ENCODE measurements around the gene CD300LD. TPM values are rescaled to one million over a fixed set of nuclear protein-coding genes. Genes with fewer than 3 reads are reported as not detected.

CD300LD gene
- total RNA-seq, 2 donors from 2014 or later, result not detected

DNA sequence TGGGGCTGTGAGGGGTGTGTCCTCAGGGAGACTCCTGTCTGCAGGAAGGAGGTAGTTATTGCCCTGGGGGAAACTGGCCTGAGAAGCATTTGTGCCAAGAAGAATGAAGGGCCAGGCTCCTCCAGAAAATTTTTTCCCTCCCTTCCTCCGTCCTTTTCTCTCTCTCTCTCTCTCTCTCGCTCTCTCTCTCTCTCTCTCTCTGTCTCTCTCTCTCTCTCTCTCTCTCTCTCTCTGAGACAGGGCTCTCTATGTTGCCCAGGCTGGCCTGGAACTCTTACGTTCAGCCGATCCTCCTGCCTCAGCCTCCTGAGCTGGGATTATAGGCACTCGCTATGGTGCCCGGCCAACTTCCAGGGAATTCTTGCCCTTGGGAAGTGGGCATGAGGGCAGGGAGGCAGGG, 20.0 kb upstream of the CD300LD start:
- no peaks in the 10 kb centered on the region for H3K4me1 ChIP-seq

GRCh38 chr17:74610108-74610507, 18.0 kb upstream of the CD300LD start:
- TF ChIP-seq, protein P1, sequence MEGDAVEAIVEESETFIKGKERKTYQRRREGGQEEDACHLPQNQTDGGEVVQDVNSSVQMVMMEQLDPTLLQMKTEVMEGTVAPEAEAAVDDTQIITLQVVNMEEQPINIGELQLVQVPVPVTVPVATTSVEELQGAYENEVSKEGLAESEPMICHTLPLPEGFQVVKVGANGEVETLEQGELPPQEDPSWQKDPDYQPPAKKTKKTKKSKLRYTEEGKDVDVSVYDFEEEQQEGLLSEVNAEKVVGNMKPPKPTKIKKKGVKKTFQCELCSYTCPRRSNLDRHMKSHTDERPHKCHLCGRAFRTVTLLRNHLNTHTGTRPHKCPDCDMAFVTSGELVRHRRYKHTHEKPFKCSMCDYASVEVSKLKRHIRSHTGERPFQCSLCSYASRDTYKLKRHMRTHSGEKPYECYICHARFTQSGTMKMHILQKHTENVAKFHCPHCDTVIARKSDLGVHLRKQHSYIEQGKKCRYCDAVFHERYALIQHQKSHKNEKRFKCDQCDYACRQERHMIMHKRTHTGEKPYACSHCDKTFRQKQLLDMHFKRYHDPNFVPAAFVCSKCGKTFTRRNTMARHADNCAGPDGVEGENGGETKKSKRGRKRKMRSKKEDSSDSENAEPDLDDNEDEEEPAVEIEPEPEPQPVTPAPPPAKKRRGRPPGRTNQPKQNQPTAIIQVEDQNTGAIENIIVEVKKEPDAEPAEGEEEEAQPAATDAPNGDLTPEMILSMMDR (IDR thresholded peaks at IDR 0.05), result no peak
- H3K27me3 ChIP-seq, result no peaks in the 10 kb centered on the region
- no peaks in the 10 kb centered on the region for H3K4me1 ChIP-seq
- no peaks in the 10 kb centered on the region for H3K9me3 ChIP-seq
- H3K27ac ChIP-seq, result no peak overlapping the region
- no peaks in the 10 kb centered on the region for H3K36me3 ChIP-seq
- intact Hi-C loops (cut with DNase I), result no loop called here
- H3K4me3 ChIP-seq, result no peak overlapping the region
- DNase-seq, result no peak
- H3K9ac ChIP-seq (ENCODE audit: low read depth in 2 of 2, low read length in 2 of 2), result no peak overlapping the region

More for the DNA sequence above, 20.0 kb upstream of the CD300LD start:
- Histone ChIP-seq H3K9ac (ENCODE audit: low read depth in 2 of 2, low read length in 2 of 2) (no peak overlapping the region), H3K27ac (no peak overlapping the region), H3K4me3 (no peak overlapping the region), H3K9me3 (no peaks in the 10 kb centered on the region), H3K36me3 (no peaks in the 10 kb centered on the region), H3K27me3 (no peaks in the 10 kb centered on the region)
- TF ChIP-seq, protein P1 (IDR thresholded peaks at IDR 0.05), result no peak
- DNase-seq, result no peak
- intact Hi-C loops (cut with DNase I), result no loop called here

GRCh38 chr17:74608511-74608910, 16.4 kb upstream of the CD300LD start:
- Histone ChIP-seq H3K4me1 (no peaks in the 10 kb centered on the region), H3K27ac (no peak overlapping the region), H3K4me3 (no peak overlapping the region), H3K9ac (ENCODE audit: low read depth in 2 of 2, low read length in 2 of 2) (no peak overlapping the region), H3K9me3 (no peaks in the 10 kb centered on the region), H3K27me3 (no peaks in the 10 kb centered on the region), H3K36me3 (no peaks in the 10 kb centered on the region)
- intact Hi-C loops (cut with DNase I), result loop anchor here (5.0 kb wide), 1 partner anchor 41 kb away; the partner anchor contains the start of gene CD300H
- DNase-seq, result no peak
- TF ChIP-seq, protein P1 (IDR thresholded peaks at IDR 0.05), result no peak

DNA sequence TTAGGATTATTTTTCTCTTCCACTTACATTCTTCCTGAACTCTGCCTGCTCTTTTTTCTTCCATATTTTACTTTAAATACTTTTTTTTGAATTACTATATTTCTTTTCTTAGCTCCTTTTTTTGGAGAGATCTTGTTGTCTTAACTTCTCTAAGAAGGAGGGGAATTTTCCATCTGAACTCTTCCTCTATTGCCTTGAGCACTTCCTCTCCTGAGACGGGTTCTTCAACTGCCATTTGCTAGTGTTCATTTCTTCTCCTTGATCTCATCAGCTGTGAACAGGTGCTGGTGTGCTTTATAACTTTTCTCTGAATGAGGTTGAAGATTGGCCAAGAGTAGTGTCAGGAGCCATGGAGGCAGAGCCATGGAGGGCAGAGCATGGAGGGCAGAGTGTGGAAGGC, 15.1 kb upstream of the CD300LD start:
- no peak overlapping the region for H3K4me3 ChIP-seq
- H3K9ac ChIP-seq (ENCODE audit: low read depth in 2 of 2, low read length in 2 of 2), result no peak overlapping the region
- no peak overlapping the region for H3K27ac ChIP-seq
- intact Hi-C loops (cut with DNase I), result loop anchor here (5.0 kb wide), 1 partner anchor 40 kb away; the partner anchor contains the start of gene CD300H
- H3K36me3 ChIP-seq, result no peaks in the 10 kb centered on the region
- H3K9me3 ChIP-seq, result no peaks in the 10 kb centered on the region
- no peaks in the 10 kb centered on the region for H3K4me1 ChIP-seq
- DNase-seq, result no peak
- no peaks in the 10 kb centered on the region for H3K27me3 ChIP-seq
- TF ChIP-seq, protein P1 (IDR thresholded peaks at IDR 0.05), result no peak

DNA sequence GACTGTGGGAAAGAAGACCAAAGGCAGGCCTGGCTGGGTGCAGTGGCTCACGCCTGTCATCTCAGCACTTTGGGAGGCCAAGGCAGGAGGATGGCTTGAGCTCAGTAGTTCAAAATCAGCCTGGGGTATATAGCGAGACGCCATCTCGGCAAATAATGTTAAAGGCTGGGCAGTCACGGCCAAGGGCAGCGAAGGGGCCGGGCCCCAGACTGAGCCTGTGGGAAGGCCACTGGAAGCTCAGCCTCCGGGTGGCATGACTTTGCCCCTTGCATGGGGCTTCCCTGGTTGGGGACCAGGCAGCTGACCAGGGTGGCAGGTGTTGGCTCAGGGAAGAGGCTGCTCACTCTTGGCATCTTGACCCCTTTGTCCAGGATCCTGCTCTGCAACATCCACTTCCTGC, 14.0 kb upstream of the CD300LD start:
- intact Hi-C loops (cut with DNase I), result loop anchor here (5.0 kb wide), 1 partner anchor 39 kb away; the partner anchor contains the start of gene CD300H
- no peak for DNase-seq

More for the DNA sequence above, 14.0 kb upstream of the CD300LD start:
- TF ChIP-seq, protein P1 (IDR thresholded peaks at IDR 0.05), result no peak
- Histone ChIP-seq H3K9me3 (no peaks in the 10 kb centered on the region), H3K27ac (no peak overlapping the region), H3K4me3 (no peak overlapping the region), H3K9ac (ENCODE audit: low read depth in 2 of 2, low read length in 2 of 2) (no peak overlapping the region), H3K4me1 (no peaks in the 10 kb centered on the region), H3K27me3 (no peaks in the 10 kb centered on the region), H3K36me3 (no peaks in the 10 kb centered on the region)

Measured in colonic mucosa (tissue), 4 donors.